ENCODE results near the gene FOXN1. TPM values are rescaled to one million over a fixed set of nuclear protein-coding genes. Genes with fewer than 3 reads are reported as not detected.

FOXN1 gene
- total and polyA plus RNA-seq, 2 of the 13 experiments (the other 11 are each of a cell fraction or from before 2014, with no cell fraction given) = 0.01 TPM; not detected in 1

- Histone ChIP-seq H4K20me1 (ENCODE audit: insufficient read depth, low read length) (no peaks in the 10 kb centered on the region), H3K4me1 (ENCODE audit: insufficient read depth, low read length) (peaks cover 46% of the 10 kb centered on the region), H3K36me3 (replicated peaks in 1 of 2; ENCODE audit: control insufficient read depth in 1 of 2, insufficient read depth in 2 of 2, low read length in 2 of 2) (no peaks in the 10 kb centered on the region), H3K9ac (ENCODE audit: insufficient read depth, low read depth, low read length) (no peak overlapping the region), H2AFZ (ENCODE audit: low read length) (no peak overlapping the region), H3K4me3 (replicated peaks in 1 of 3; ENCODE audit: insufficient read depth in 1 of 3, low read depth in 2 of 3, low read length in 3 of 3) (no peak overlapping the region), H3K9me3 (ENCODE audit: low read length) (no peaks in the 10 kb centered on the region), H3K27ac (ENCODE audit: extremely low read length, insufficient read depth, low read length) (no peak overlapping the region), H3K4me2 (ENCODE audit: low read depth, low read length) (no peak overlapping the region), H3K79me2 (ENCODE audit: insufficient read depth, low read length) (no peaks in the 10 kb centered on the region), H3K27me3 (ENCODE audit: control insufficient read depth in 1 of 2, insufficient read depth in 2 of 2, low read length in 2 of 2) (peaks cover 0 to 15% of the 10 kb centered on the region in 2 experiments; a peak in 2 of 5 replicates)
- no peak for FAIRE-seq
- intact Hi-C loops (cut with micrococcal nuclease; ENCODE audit: unreplicated experiment) = no loop called here
- TF ChIP-seq ZBTB38 (CRISPR knock-in tag; IDR thresholded peaks at IDR 0.05) (no peak), XBP1 (CRISPR knock-in tag; IDR thresholded peaks at IDR 0.05) (no peak), RNF2 (conservative IDR thresholded peaks at IDR 0.05; ENCODE audit: low read depth) (no peak)
- WGBS (ENCODE audit: low lambda C conversion rate) = 16% methylated on average over 3 of the region's 3 CpGs
- CTCF ChIA-PET (ENCODE audit: low intra/inter-chr PET ratio, low total read pairs) = no interaction called here
- POLR2A ChIA-PET = interaction anchor here (0.6 kb wide), 1 partner anchor 43 kb away, joined by 3 read pairs; no protein-coding TSS in a partner anchor
- ATAC-seq = no peak
- in situ Hi-C loops (cut with HindIII; ENCODE audit: extremely low pct_ligation_motif_present, low pct_unique_long_range_greater_than_20kb) = no loop called here
- no peak for DNase-seq (ENCODE audit: low spot score)
- no TSS peak for BruUV-seq (replicated peaks)
Measured at GRCh38 chr17:28470914-28471366, 35.2 kb upstream of the FOXN1 start.

DNA sequence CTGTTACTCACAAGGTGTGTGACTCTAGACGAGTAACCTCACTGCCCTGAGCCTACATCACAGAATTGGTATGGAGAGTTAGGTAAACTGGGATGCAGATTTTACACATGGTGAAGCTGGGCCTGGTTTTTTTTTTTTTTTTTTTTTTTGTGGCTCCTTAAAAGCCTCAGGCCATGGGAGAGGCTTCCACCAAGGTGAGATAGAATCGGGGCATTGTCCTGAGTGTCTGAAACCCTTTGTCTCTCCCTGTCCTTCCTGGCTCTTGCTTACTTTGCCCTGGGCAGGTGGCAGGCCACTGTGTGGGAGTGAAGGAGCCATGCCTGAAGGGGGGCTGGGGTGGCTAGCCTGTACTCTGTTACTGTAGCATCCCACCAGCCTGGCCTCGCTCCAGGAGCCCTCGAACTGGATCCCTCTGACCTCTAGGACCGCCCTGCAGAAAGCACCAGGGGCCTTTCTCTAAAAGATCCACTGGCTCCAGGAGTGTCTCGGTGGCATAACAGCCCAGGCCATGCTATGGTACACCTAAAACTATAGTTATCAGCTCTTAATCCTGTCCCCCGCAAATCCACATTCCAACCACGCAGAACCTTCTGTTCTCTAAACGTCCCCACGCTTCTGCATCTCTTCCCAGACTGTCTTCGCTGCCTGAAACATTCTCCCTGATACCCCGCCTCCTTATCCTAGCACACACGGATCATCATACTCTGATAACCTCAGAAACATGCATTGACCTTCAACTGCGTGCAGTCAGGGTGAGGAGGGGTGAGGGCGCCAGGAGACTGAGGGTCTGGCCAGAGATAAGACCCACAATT, 34.4 kb upstream of the FOXN1 start:
- H3K9me3 ChIP-seq (ENCODE audit: low read length) = no peaks in the 10 kb centered on the region
- intact Hi-C loops (cut with micrococcal nuclease; ENCODE audit: unreplicated experiment) = no loop called here
- BruUV-seq (replicated peaks) = no TSS peak
- in situ Hi-C loops (cut with HindIII; ENCODE audit: extremely low pct_ligation_motif_present, low pct_unique_long_range_greater_than_20kb) = no loop called here
- H3K4me1 ChIP-seq (ENCODE audit: insufficient read depth, low read length) = peaks cover 46% of the 10 kb centered on the region
- H4K20me1 ChIP-seq (ENCODE audit: insufficient read depth, low read length) = no peaks in the 10 kb centered on the region
- POLR2A ChIA-PET = no interaction called here
- no peak overlapping the region for H2AFZ ChIP-seq (ENCODE audit: low read length)
- H3K79me2 ChIP-seq (ENCODE audit: insufficient read depth, low read length) = no peaks in the 10 kb centered on the region
- DNase-seq (ENCODE audit: low spot score) (no peak), FAIRE-seq (no peak), ATAC-seq (no peak)
- peaks cover 0 to 15% of the 10 kb centered on the region in 2 experiments; a peak in 3 of 5 replicates for H3K27me3 ChIP-seq (ENCODE audit: control insufficient read depth in 1 of 2, insufficient read depth in 2 of 2, low read length in 2 of 2)
- CTCF ChIA-PET (ENCODE audit: low intra/inter-chr PET ratio, low total read pairs) = no interaction called here
- 47% methylated on average over 15 of the region's 15 CpGs for WGBS (ENCODE audit: low lambda C conversion rate)
- no peak overlapping the region for H3K4me3 ChIP-seq (replicated peaks in 1 of 3; ENCODE audit: insufficient read depth in 1 of 3, low read depth in 2 of 3, low read length in 3 of 3)
- no peak overlapping the region for H3K27ac ChIP-seq (ENCODE audit: extremely low read length, insufficient read depth, low read length)
- TF ChIP-seq ELF1 (CRISPR knock-in tag; IDR thresholded peaks at IDR 0.05) (no peak), ZEB1 (IDR thresholded peaks at IDR 0.05; ENCODE audit: insufficient replicate concordance, low read depth) (no peak), ESRRA (CRISPR knock-in tag; IDR thresholded peaks at IDR 0.05; ENCODE audit: low read depth) (no peak), NCOA5 (CRISPR knock-in tag; IDR thresholded peaks at IDR 0.05) (no peak), TP53 (CRISPR knock-in tag; conservative IDR thresholded peaks at IDR 0.05) (no peak), ZNF576 (CRISPR knock-in tag; IDR thresholded peaks at IDR 0.05) (no peak), ZNF282 (IDR thresholded peaks at IDR 0.05; ENCODE audit: partially characterized antibody) (no peak), ZFP36L2 (CRISPR knock-in tag; IDR thresholded peaks at IDR 0.05) (no peak), GZF1 (CRISPR knock-in tag; IDR thresholded peaks at IDR 0.05) (no peak)
- TF ChIP-seq, protein P1, sequence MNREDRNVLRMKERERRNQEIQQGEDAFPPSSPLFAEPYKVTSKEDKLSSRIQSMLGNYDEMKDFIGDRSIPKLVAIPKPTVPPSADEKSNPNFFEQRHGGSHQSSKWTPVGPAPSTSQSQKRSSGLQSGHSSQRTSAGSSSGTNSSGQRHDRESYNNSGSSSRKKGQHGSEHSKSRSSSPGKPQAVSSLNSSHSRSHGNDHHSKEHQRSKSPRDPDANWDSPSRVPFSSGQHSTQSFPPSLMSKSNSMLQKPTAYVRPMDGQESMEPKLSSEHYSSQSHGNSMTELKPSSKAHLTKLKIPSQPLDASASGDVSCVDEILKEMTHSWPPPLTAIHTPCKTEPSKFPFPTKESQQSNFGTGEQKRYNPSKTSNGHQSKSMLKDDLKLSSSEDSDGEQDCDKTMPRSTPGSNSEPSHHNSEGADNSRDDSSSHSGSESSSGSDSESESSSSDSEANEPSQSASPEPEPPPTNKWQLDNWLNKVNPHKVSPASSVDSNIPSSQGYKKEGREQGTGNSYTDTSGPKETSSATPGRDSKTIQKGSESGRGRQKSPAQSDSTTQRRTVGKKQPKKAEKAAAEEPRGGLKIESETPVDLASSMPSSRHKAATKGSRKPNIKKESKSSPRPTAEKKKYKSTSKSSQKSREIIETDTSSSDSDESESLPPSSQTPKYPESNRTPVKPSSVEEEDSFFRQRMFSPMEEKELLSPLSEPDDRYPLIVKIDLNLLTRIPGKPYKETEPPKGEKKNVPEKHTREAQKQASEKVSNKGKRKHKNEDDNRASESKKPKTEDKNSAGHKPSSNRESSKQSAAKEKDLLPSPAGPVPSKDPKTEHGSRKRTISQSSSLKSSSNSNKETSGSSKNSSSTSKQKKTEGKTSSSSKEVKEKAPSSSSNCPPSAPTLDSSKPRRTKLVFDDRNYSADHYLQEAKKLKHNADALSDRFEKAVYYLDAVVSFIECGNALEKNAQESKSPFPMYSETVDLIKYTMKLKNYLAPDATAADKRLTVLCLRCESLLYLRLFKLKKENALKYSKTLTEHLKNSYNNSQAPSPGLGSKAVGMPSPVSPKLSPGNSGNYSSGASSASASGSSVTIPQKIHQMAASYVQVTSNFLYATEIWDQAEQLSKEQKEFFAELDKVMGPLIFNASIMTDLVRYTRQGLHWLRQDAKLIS (CRISPR knock-in tag; IDR thresholded peaks at IDR 0.05) = no peak
- H3K36me3 ChIP-seq (replicated peaks in 1 of 2; ENCODE audit: control insufficient read depth in 1 of 2, insufficient read depth in 2 of 2, low read length in 2 of 2) = no peaks in the 10 kb centered on the region
- no peak overlapping the region for H3K4me2 ChIP-seq (ENCODE audit: low read depth, low read length)
- H3K9ac ChIP-seq (ENCODE audit: insufficient read depth, low read depth, low read length) = no peak overlapping the region

All from HepG2 (cell line).